ENCODE results near the gene RHPN2.

DNA sequence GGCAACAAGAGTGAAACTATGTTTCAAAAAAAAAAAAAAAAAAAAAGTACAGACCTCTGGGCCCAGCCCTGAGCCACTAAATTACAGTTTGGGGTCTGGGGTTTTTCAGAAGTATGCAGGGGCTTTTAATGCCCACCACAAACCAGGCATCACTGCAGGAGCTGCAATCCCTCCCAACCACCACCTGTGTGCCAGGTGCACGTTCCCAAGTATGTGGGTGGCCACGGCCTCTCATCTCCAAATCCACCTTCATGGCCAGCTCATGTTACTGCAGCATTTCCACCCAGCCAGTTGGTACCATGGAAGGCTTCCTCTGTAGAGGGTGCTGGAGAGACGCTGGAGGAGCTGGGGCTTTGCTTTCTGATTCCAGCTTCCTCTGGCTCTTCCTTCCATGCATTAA is 119.4 kb downstream of the RHPN2 start:
- no peak for TF ChIP-seq POLR2A (IDR thresholded peaks at IDR 0.05; ENCODE audit: low read length)
- no peak for TF ChIP-seq GATA1 (IDR thresholded peaks at IDR 0.05; ENCODE audit: low read depth, low read length)
